Activated naive CD8-positive, alpha-beta T cell treated with anti-CD3 and anti-CD28 coated beads, Interleukin-2, amount 50 U/mL, for 24 hours (primary cell): Measurements from ENCODE around the gene HS3ST5.
"Not testable (repeated sequence)": the region's sequence is repeated elsewhere in the genome, so short reads cannot be mapped to it uniquely, and the experiment has no call there.

Experiments
- ATAC-seq: fragments of 150-1000 bp; cut with Tn5 transposase; one replicate; pipeline ENCODE4 v1.10.0; 2021
- DNase-seq: peaks from one replicate; pipeline ENCODE4 v3.0.0; 2021
- H3K27ac Mint-ChIP-seq: one replicate; pipeline ENCODE4 v1.8.0; 2021; ENCODE audit warnings: mild to moderate bottlenecking, mixed read lengths
- H3K27me3 Mint-ChIP-seq: one replicate; pipeline ENCODE4 v1.8.0; 2021; ENCODE audit warnings: mixed read lengths
- H3K36me3 Mint-ChIP-seq: one replicate; pipeline ENCODE4 v1.8.0; 2021; ENCODE audit warnings: low read depth, mixed read lengths
- H3K4me1 Mint-ChIP-seq: one replicate; pipeline ENCODE4 v1.8.0; 2021; ENCODE audit warnings: mixed read lengths
- H3K4me3 Mint-ChIP-seq: one replicate; pipeline ENCODE4 v1.8.0; 2021; ENCODE audit warnings: mild to moderate bottlenecking, moderate library complexity, mixed read lengths
- H3K9me3 Mint-ChIP-seq: one replicate; pipeline ENCODE4 v1.8.0; 2021; ENCODE audit warnings: mixed read lengths

HS3ST5 gene

GRCh38 chr6:114149182-114149581 is 193.6 kb downstream of the HS3ST5 start:
- H3K9me3 Mint-ChIP-seq: peaks cover 13% of the 10 kb centered on the region
- not testable (repeated sequence) for H3K27ac Mint-ChIP-seq, H3K36me3 Mint-ChIP-seq, ATAC-seq, H3K4me3 Mint-ChIP-seq, DNase-seq, H3K4me1 Mint-ChIP-seq, H3K27me3 Mint-ChIP-seq

- Mint-ChIP-seq H3K9me3 (peaks cover 13% of the 10 kb centered on the region), H3K4me1 (no peaks in the 10 kb centered on the region), H3K4me3 (no peak overlapping the region), H3K27ac (no peak overlapping the region), H3K27me3 (peaks cover 7% of the 10 kb centered on the region), H3K36me3 (no peaks in the 10 kb centered on the region)
- DNase-seq (no peak), ATAC-seq (no peak)
These were observed 197.7 kb downstream of the HS3ST5 start for GRCh38 chr6:114144887-114145851.

- H3K36me3 Mint-ChIP-seq: no peaks in the 10 kb centered on the region
- peaks cover 11% of the 10 kb centered on the region for H3K27me3 Mint-ChIP-seq
- ATAC-seq (no peak), DNase-seq (no peak)
- H3K4me1 Mint-ChIP-seq: no peaks in the 10 kb centered on the region
- H3K4me3 Mint-ChIP-seq: no peak overlapping the region
- H3K27ac Mint-ChIP-seq: no peak overlapping the region
- peaks cover 11% of the 10 kb centered on the region for H3K9me3 Mint-ChIP-seq
These were observed 200.6 kb downstream of the HS3ST5 start for GRCh38 chr6:114142258-114142657.

GRCh38 chr6:114140416-114140815 is 202.4 kb downstream of the HS3ST5 start:
- no peak overlapping the region for H3K27ac Mint-ChIP-seq
- H3K9me3 Mint-ChIP-seq: peaks cover 3% of the 10 kb centered on the region
- H3K4me3 Mint-ChIP-seq: no peak overlapping the region

GRCh38 chr6:114138577-114139248 is 204.1 kb downstream of the HS3ST5 start:
- H3K4me1 Mint-ChIP-seq: no peaks in the 10 kb centered on the region
- H3K4me3 Mint-ChIP-seq: no peak overlapping the region
- H3K9me3 Mint-ChIP-seq: no peaks in the 10 kb centered on the region
- no peak overlapping the region for H3K27ac Mint-ChIP-seq
- DNase-seq: no peak
- ATAC-seq: no peak
- no peaks in the 10 kb centered on the region for H3K36me3 Mint-ChIP-seq
- H3K27me3 Mint-ChIP-seq: peaks cover 11% of the 10 kb centered on the region

More at GRCh38 chr6:114140416-114140815, 202.4 kb downstream of the HS3ST5 start:
- DNase-seq: no peak
- no peak for ATAC-seq
- no peaks in the 10 kb centered on the region for H3K36me3 Mint-ChIP-seq
- H3K4me1 Mint-ChIP-seq: no peaks in the 10 kb centered on the region
- H3K27me3 Mint-ChIP-seq: peaks cover 14% of the 10 kb centered on the region

GRCh38 chr6:114135363-114135971 is 207.4 kb downstream of the HS3ST5 start:
- no peak for DNase-seq
- H3K27me3 Mint-ChIP-seq: peaks cover 16% of the 10 kb centered on the region
- no peak for ATAC-seq
- H3K9me3 Mint-ChIP-seq: no peaks in the 10 kb centered on the region
- no peaks in the 10 kb centered on the region for H3K4me1 Mint-ChIP-seq
- no peak overlapping the region for H3K27ac Mint-ChIP-seq
- H3K36me3 Mint-ChIP-seq: no peaks in the 10 kb centered on the region
- H3K4me3 Mint-ChIP-seq: no peak overlapping the region

GRCh38 chr6:114133816-114134215 is 209.0 kb downstream of the HS3ST5 start:
- Mint-ChIP-seq H3K27ac (no peak overlapping the region), H3K9me3 (no peaks in the 10 kb centered on the region), H3K4me3 (no peak overlapping the region), H3K36me3 (no peaks in the 10 kb centered on the region), H3K4me1 (no peaks in the 10 kb centered on the region), H3K27me3 (peaks cover 14% of the 10 kb centered on the region)
- ATAC-seq: no peak
- no peak for DNase-seq

- Mint-ChIP-seq H3K27me3 (peaks cover 12% of the 10 kb centered on the region), H3K27ac (no peak overlapping the region), H3K36me3 (no peaks in the 10 kb centered on the region), H3K4me3 (no peak overlapping the region), H3K4me1 (no peaks in the 10 kb centered on the region), H3K9me3 (no peaks in the 10 kb centered on the region)
- ATAC-seq: no peak
- DNase-seq: no peak
These were observed 210.9 kb downstream of the HS3ST5 start for GRCh38 chr6:114131945-114132344.

- H3K36me3 Mint-ChIP-seq: no peaks in the 10 kb centered on the region
- no peak for ATAC-seq
- H3K27ac Mint-ChIP-seq: no peak overlapping the region
These were observed 217.2 kb downstream of the HS3ST5 start for GRCh38 chr6:114125576-114125975.

GRCh38 chr6:114121913-114122662 is 220.7 kb downstream of the HS3ST5 start:
- no peak overlapping the region for H3K4me3 Mint-ChIP-seq
- no peak for DNase-seq
- no peaks in the 10 kb centered on the region for H3K27me3 Mint-ChIP-seq
- H3K9me3 Mint-ChIP-seq: no peaks in the 10 kb centered on the region
- no peak overlapping the region for H3K27ac Mint-ChIP-seq
- no peaks in the 10 kb centered on the region for H3K36me3 Mint-ChIP-seq
- no peaks in the 10 kb centered on the region for H3K4me1 Mint-ChIP-seq
- ATAC-seq: no peak

More at GRCh38 chr6:114125576-114125975, 217.2 kb downstream of the HS3ST5 start:
- no peaks in the 10 kb centered on the region for H3K9me3 Mint-ChIP-seq
- no peak overlapping the region for H3K4me3 Mint-ChIP-seq
- no peaks in the 10 kb centered on the region for H3K4me1 Mint-ChIP-seq
- DNase-seq: no peak
- H3K27me3 Mint-ChIP-seq: no peaks in the 10 kb centered on the region

- Mint-ChIP-seq H3K27ac (no peak overlapping the region), H3K9me3 (no peaks in the 10 kb centered on the region), H3K4me3 (no peak overlapping the region), H3K27me3 (no peaks in the 10 kb centered on the region), H3K4me1 (no peaks in the 10 kb centered on the region), H3K36me3 (no peaks in the 10 kb centered on the region)
- no peak for DNase-seq
- ATAC-seq: no peak
These were observed 223.8 kb downstream of the HS3ST5 start for GRCh38 chr6:114119056-114119455.

GRCh38 chr6:114115652-114116051 is 227.2 kb downstream of the HS3ST5 start:
- Mint-ChIP-seq H3K9me3 (no peaks in the 10 kb centered on the region), H3K27ac (no peak overlapping the region), H3K4me3 (no peak overlapping the region), H3K4me1 (no peaks in the 10 kb centered on the region), H3K36me3 (no peaks in the 10 kb centered on the region), H3K27me3 (peaks cover 4% of the 10 kb centered on the region)
- ATAC-seq (no peak), DNase-seq (no peak)

GRCh38 chr6:114108119-114109002 is 234.5 kb downstream of the HS3ST5 start:
- ATAC-seq (no peak), DNase-seq (peak; percentile 38)
- H3K27ac Mint-ChIP-seq: no peak overlapping the region
- H3K4me3 Mint-ChIP-seq: no peak overlapping the region
- no peaks in the 10 kb centered on the region for H3K4me1 Mint-ChIP-seq
- no peaks in the 10 kb centered on the region for H3K9me3 Mint-ChIP-seq
- H3K36me3 Mint-ChIP-seq: no peaks in the 10 kb centered on the region
- H3K27me3 Mint-ChIP-seq: peaks cover 10% of the 10 kb centered on the region
